ENCODE measurements around the gene SGCG.

- TF ChIP-seq EP300 (IDR thresholded peaks at IDR 0.05; ENCODE audit: borderline replicate concordance in 1 of 2, control insufficient read depth in 1 of 2, low read depth in 2 of 2, low read length in 2 of 2): no peak
- TF ChIP-seq EZH2 (IDR thresholded peaks at IDR 0.05; ENCODE audit: borderline replicate concordance, control insufficient read depth, low read depth, low read length): no peak
- TF ChIP-seq RCOR1 (conservative IDR thresholded peaks at IDR 0.05; ENCODE audit: low read depth, low read length): no peak
- no peak for TF ChIP-seq TAF1 (IDR thresholded peaks at IDR 0.05; ENCODE audit: borderline replicate concordance, low read depth, low read length)
- no peak for TF ChIP-seq SMC3 (IDR thresholded peaks at IDR 0.05; ENCODE audit: borderline replicate concordance, low read length)
- TF ChIP-seq REST (IDR thresholded peaks at IDR 0.05; ENCODE audit: low read depth, low read length): no peak
- TF ChIP-seq HDAC6 (IDR thresholded peaks at IDR 0.05; ENCODE audit: unreplicated experiment): no peak
- TF ChIP-seq TARDBP (IDR thresholded peaks at IDR 0.05; ENCODE audit: borderline replicate concordance): no peak
Measured at GRCh38 chr13:23243066-23243465, 62.3 kb downstream of the SGCG start.

Measured in GM12878 (cell line).